HG03565 (cell line): ENCODE measurements around the gene HCAR1.
"Not testable (repeated sequence)": the region's sequence is repeated elsewhere in the genome, so short reads cannot be mapped to it uniquely, and the experiment has no call there.

Source experiments
- ATAC-seq: cut with Tn5 transposase; IDR thresholded peaks from one replicate; pipeline ENCODE4 v1.9.1; 2021; ENCODE audit warnings: mild to moderate bottlenecking, moderate library complexity; ENCODE audit not compliant: unreplicated experiment

HCAR1 gene

DNA sequence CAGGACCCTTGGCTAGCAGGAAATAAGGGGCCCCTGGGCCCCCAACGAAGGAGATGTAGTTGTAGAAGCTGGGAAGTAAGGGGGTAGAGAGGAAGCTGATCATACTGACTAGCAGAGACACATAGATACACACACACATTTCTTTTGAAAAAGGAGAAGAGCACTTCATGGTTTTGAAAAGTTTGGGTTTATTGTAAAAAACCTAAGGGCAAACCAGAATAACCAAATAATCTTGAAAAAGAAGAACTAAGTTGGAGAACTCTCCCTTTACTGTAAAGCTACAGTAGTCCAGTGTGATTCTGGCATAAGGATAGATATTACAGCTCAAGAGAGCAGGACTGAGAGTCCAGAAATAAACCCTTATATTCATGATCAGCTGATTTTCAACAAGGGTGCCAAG, 8.3 kb downstream of the HCAR1 start:
- no peak for ATAC-seq

- ATAC-seq = no peak
These were observed 9.5 kb downstream of the HCAR1 start for GRCh38 chr12:122721057-122721545.

DNA sequence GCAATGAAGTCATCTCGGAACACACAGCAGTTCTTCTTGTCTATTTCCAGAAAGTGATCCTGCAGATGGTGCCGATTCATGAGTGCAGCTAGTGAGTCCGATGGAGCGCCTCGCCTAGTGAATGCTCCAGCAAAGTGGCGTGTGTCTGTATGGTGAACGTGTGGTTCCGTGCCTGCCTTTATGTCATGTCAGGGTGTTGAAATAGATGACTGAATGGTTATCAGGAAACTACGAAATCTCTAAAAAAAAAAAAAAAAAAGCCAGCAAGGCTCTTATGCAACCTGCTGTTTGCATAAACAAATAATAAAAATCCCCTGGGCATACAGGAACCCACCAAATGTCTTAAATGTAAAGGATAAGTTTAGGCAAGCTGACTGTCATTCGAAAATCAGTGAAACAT, 14.0 kb downstream of the HCAR1 start, which contains the start of gene HCAR3:
Gene HCAR3, minus strand, starts transcription at position 154 of the 400 bp plus-strand sequence. Its CDS starts 74 bp downstream, at position 80.
- ATAC-seq = not testable (repeated sequence)

GRCh38 chr12:122715211-122715610, 15.4 kb downstream of the HCAR1 start:
- not testable (repeated sequence) for ATAC-seq

DNA sequence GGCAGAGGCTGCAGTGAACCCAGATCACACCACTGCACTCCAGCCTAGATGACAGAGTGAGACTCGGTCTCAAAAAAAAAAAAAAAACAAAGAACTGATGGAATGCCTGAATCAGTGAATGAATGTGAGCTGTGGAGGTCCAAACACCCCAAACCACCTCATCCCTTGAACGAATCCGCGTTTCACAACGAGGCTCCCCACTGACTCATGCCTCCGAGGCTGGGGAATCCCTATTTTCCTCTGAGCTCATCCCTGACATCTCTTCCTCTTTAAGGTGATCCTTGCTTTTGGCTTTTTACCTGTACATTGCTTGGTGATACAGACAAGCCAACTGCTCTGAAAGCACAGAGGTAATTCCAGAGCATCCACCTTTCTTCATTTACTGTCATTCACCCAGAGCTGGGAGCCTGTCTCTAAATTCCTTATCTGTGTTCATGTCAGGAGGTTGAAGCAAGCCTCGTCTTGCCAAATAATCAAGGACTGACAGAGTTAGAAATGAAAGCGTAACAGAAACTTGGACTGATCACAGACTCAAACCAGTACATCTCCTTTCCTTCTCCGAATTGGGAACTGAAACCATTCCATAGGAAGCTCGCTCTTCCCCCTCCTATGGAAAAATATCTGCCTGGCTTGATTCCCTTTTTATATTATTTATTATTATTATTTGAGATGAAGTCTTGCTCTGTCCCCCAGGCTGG, 17.0 kb downstream of the HCAR1 start:
- not testable (repeated sequence) for ATAC-seq

GRCh38 chr12:122711266-122711665, 19.4 kb downstream of the HCAR1 start:
- not testable (repeated sequence) for ATAC-seq

DNA sequence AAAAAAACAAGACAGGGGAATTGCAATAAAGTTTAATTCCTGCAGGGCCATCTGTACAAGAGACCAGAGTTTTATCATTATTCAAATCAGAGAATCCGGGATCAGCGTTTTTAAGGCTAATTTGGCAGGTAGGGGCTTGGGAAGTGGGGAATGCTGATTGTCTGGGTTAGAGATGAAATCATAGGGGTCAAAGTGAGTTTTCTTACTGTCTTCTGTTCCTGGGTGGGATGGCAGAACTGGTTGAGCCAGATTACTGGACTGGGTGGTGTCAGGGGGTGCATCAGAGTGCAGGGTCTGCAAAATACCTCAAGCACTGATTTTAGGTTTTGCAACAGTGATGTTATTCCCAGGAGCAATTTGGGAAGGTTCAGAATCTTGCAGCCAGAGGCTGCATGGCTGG, 20.3 kb downstream of the HCAR1 start:
- not testable (repeated sequence) for ATAC-seq

DNA sequence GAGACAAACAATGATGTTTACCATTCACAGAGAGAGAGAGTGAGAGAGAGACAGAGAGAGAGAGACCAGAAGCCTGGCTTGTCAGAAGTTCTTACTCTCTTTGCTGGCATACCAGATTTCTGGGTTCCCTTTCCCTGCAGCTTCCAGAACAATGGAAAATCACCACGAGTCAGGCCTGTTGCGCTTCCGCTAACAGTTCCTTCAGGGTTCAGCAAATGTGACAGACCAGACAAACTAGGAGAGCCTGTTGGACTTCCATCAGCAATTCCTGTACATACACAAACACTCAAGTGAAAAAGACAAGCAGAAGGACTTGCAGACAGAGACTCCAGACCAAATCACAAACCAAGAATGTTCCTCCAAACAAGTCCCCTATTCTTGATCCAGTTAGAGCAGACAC, 21.4 kb downstream of the HCAR1 start:
- ATAC-seq = not testable (repeated sequence)

DNA sequence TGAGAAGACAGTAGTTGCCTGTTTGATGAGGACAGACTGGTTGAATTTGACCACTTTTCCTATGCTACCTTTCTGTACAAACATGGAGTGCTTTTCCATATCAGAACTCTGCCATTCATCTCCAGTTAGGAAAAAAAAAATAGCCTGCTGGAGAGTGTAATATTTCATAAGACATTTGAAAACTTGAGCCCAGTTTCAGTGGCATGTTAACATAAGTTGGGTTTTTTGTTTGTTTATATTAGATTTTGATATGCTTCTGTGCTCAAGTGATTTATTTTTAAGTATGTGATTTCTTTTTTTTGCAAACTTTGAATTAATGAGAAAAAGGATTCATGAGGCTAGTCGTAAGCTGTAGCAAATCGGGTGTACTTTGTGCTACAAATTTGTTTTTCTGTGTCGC, 26.8 kb downstream of the HCAR1 start:
- ATAC-seq = not testable (repeated sequence)

DNA sequence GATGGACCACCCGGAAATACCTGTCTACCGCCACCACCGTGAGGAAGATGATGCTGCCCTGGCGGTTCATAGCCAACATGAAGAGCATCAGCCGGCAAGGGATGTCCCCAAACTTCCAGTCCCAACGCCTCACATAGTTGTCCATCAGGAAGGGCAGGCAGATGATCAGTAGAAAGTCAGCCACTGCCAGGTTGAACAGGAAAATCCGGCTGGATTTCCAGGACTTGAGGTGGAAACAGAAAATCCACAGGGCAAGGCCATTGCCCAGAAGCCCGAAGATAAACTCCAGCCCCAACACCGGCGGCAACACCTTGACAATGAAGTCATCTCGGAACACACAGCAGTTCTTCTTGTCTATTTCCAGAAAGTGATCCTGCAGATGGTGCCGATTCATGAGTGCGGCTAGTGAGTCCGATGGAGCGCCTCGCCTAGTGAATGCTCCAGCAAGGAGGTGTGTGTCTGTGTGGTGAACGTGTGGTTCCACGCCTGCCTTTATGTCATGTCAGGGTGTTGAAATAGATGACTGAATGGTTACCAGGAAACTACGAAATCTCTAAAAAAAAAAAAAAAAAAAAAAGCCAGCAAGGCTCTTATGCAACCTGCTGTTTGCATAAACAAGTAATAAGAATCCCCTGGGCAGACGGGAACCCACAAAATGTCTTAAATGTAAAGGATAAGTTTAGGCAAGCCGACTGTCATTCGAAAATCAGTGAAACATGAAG, 27.6 kb downstream of the HCAR1 start, which contains the start of gene HCAR2:
Gene HCAR2, minus strand, starts transcription at position 468 of the 722 bp plus-strand sequence. Its CDS starts 74 bp downstream, at position 394.
- not testable (repeated sequence) for ATAC-seq

GRCh38 chr12:122701481-122701880, 29.2 kb downstream of the HCAR1 start:
- not testable (repeated sequence) for ATAC-seq

DNA sequence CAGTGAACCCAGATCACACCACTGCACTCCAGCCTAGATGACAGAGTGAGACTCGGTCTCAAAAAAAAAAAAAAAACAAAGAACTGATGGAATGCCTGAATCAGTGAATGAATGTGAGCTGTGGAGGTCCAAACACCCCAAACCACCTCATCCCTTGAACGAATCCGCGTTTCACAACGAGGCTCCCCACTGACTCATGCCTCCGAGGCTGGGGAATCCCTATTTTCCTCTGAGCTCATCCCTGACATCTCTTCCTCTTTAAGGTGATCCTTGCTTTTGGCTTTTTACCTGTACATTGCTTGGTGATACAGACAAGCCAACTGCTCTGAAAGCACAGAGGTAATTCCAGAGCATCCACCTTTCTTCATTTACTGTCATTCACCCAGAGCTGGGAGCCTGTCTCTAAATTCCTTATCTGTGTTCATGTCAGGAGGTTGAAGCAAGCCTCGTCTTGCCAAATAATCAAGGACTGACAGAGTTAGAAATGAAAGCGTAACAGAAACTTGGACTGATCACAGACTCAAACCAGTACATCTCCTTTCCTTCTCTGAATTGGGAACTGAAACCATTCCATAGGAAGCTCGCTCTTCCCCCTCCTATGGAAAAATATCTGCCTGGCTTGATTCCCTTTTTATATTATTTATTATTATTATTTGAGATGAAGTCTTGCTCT, 30.5 kb downstream of the HCAR1 start:
- not testable (repeated sequence) for ATAC-seq

DNA sequence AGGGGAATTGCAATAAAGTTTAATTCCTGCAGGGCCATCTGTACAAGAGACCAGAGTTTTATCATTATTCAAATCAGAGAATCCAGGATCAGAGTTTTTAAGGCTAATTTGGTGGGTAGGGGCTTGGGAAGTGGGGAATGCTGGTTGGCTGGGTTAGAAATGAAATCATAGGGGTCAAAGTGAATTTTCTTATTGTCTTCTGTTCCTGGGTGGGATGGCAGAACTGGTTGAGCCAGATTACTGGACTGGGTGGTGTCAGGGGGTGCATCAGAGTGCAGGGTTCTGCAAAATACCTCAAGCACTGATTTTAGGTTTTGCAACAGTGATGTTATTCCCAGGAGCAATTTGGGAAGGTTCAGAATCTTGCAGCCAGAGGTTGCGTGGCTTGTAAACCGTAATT, 33.7 kb downstream of the HCAR1 start:
- not testable (repeated sequence) for ATAC-seq

DNA sequence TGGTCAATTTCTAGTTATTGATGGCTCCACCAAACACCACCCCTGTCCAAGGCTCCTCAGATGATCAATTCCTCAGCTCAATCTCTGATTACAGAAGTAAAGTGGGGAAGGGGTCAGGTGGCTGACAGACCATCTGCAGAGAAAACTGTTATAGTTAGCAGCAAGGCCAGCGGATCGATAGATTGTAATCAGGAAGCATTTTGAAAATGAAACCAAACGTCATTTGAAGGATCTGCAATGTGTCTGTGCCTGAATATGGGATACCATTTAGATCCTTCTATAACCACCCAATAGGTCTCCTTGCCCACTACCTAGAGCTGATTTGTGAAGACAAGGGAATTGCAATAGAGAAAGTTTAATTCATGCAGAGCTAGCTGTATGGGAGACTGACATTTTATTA, 39.1 kb downstream of the HCAR1 start:
- ATAC-seq = no peak

GRCh38 chr12:122688291-122688690, 42.4 kb downstream of the HCAR1 start:
- no peak for ATAC-seq

DNA sequence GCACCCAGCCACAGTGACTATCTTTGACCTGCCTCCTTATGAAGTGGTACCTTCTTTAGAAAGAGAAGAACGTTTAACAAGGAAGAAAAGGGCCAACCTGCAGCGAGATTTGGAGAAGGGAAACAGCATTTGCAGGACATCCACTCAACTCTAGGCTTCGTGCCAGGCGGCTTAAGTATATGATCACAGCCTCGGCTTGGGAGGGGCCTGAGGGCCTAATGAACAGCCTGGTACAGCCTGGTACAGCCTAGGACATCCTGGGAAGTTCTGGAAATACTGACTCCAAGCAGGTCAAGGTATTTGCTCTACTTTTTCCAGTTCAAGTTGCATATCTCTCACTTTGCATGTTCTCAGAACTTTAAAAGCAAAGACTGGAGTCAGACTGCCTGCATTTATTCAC, 43.6 kb downstream of the HCAR1 start:
- ATAC-seq = no peak

DNA sequence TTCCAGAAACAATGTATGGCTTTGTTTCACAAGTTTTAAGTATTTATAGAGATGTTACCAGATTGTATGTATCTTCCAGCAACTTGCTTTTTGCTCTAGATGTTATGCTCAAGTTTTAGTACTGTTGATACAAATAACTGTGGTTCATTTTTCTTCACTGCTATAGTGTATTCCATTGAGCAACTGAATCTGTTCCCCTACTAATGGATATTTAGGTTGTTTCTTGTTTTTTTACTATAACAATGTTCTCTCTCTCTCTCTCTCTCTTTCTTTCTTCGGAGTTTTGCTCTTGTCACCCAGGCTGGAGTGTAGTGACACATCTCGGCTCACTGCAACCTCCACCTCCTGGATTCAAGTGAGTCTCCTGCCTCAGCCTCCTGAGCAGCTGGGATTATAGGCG, 44.1 kb downstream of the HCAR1 start:
- no peak for ATAC-seq

DNA sequence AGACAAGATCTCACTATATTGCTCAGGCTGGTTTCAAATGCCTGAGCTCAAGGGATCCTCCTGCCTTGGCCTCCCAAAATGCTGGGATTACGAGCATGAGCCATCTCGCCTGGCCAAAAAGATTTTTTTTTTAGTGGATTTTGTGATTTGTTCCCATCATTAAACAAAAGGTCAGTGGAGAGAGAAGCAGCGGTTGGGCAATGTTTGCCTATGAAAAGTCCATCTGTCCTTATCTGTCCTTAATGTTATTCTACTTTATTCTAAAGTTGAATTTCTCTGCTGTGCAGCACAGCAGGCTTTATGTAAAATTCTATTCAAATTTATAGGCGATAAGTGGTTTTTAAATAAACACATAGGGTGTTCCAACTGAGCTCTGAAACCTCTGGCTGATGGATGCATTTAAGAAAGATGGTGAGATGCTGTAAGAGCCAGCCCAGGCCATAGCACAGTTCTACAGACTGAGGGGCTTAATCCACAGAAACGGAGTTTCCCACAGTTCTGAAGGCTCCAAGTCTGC, 46.3 kb downstream of the HCAR1 start:
- ATAC-seq = no peak

- no peak for ATAC-seq
These were observed 48.8 kb downstream of the HCAR1 start for GRCh38 chr12:122681814-122682213.

DNA sequence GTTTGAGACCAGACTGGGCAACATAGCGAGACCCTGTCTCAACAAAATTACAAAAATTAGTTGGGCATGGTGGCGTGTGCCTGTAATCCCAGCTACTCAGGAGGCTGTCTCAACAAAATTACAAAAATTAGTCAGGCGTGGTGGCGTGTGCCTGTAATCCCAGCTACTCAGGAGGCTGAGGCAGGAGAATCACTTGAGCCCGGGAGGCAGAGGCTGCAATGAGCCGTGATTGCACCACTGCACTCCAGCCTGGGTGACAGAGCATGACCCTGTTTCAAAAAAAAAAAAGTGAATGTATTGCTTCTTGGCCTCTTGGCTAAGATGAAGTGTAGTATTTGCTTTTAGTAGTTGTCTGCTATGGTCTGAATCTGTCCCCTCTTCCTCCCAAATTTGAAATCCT, 49.7 kb downstream of the HCAR1 start:
- not testable (repeated sequence) for ATAC-seq

- ATAC-seq = not testable (repeated sequence)
These were observed 53.9 kb downstream of the HCAR1 start for GRCh38 chr12:122676781-122677180.
